ENCODE measurements around the gene ITGA6.

GRCh38 chr2:172397148-172397834, 30.1 kb upstream of the ITGA6 start:
- TF ChIP-seq, protein P1, sequence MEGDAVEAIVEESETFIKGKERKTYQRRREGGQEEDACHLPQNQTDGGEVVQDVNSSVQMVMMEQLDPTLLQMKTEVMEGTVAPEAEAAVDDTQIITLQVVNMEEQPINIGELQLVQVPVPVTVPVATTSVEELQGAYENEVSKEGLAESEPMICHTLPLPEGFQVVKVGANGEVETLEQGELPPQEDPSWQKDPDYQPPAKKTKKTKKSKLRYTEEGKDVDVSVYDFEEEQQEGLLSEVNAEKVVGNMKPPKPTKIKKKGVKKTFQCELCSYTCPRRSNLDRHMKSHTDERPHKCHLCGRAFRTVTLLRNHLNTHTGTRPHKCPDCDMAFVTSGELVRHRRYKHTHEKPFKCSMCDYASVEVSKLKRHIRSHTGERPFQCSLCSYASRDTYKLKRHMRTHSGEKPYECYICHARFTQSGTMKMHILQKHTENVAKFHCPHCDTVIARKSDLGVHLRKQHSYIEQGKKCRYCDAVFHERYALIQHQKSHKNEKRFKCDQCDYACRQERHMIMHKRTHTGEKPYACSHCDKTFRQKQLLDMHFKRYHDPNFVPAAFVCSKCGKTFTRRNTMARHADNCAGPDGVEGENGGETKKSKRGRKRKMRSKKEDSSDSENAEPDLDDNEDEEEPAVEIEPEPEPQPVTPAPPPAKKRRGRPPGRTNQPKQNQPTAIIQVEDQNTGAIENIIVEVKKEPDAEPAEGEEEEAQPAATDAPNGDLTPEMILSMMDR (IDR thresholded peaks at IDR 0.05; ENCODE audit: low read depth, low read length, poor library complexity, severe bottlenecking), result no peak
- no peak for TF ChIP-seq EZH2phosphoT487 (IDR thresholded peaks at IDR 0.05; ENCODE audit: borderline replicate concordance, low read length)

Data from DOHH2 (cell line).